ENCODE measurements around the gene SLC4A2.
A peak's percentile ranks its signal among the peaks of the same experiment; 100 is the strongest.

The SLC4A2 gene

GRCh38 chr7:151123822-151124464 lies 64.6 kb downstream of the SLC4A2 start:
- TF ChIP-seq EZH2phosphoT487 (IDR thresholded peaks at IDR 0.05; ENCODE audit: low read depth) = no peak
- TF ChIP-seq CTCF (IDR thresholded peaks at IDR 0.05; ENCODE audit: low read depth, low read length) = peak; percentile 98
- H3K9ac ChIP-seq (ENCODE audit: low read length) = no peak overlapping the region
- no peaks in the 10 kb centered on the region for H3K4me1 ChIP-seq (ENCODE audit: low read length)
- H3K27ac ChIP-seq (ENCODE audit: low read length) = no peak overlapping the region
- H3K27me3 ChIP-seq (ENCODE audit: low read depth, low read length) = no peaks in the 10 kb centered on the region
- no peak overlapping the region for H3K4me2 ChIP-seq (ENCODE audit: low read length)
- no peaks in the 10 kb centered on the region for H3K36me3 ChIP-seq (replicated peaks; ENCODE audit: low read depth, low read length)
- peaks cover 11% of the 10 kb centered on the region for H4K20me1 ChIP-seq (ENCODE audit: insufficient read depth, low read length)
- H3K79me2 ChIP-seq (ENCODE audit: low read length) = no peaks in the 10 kb centered on the region
- H3K4me3 ChIP-seq (ENCODE audit: low read length) = no peak overlapping the region
- H3K9me3 ChIP-seq (ENCODE audit: insufficient read depth, low read length) = no peaks in the 10 kb centered on the region
- H2AFZ ChIP-seq (ENCODE audit: low read depth, low read length) = no peak overlapping the region

- Histone ChIP-seq H2AFZ (ENCODE audit: low read depth, low read length) (no peak overlapping the region), H4K20me1 (ENCODE audit: insufficient read depth, low read length) (peaks cover 11% of the 10 kb centered on the region), H3K4me3 (ENCODE audit: low read length) (no peak overlapping the region), H3K27me3 (ENCODE audit: low read depth, low read length) (no peaks in the 10 kb centered on the region), H3K4me2 (ENCODE audit: low read length) (no peak overlapping the region), H3K9me3 (ENCODE audit: insufficient read depth, low read length) (no peaks in the 10 kb centered on the region), H3K9ac (ENCODE audit: low read length) (no peak overlapping the region), H3K27ac (ENCODE audit: low read length) (no peak overlapping the region), H3K36me3 (replicated peaks; ENCODE audit: low read depth, low read length) (no peaks in the 10 kb centered on the region), H3K79me2 (ENCODE audit: low read length) (no peaks in the 10 kb centered on the region), H3K4me1 (ENCODE audit: low read length) (no peaks in the 10 kb centered on the region)
- TF ChIP-seq CTCF (IDR thresholded peaks at IDR 0.05; ENCODE audit: low read depth, low read length) (no peak), EZH2phosphoT487 (IDR thresholded peaks at IDR 0.05; ENCODE audit: low read depth) (no peak)
Observed at GRCh38 chr7:151124481-151124880, 65.1 kb downstream of the SLC4A2 start.

GRCh38 chr7:151124899-151125399 lies 65.6 kb downstream of the SLC4A2 start:
- Histone ChIP-seq H3K9ac (ENCODE audit: low read length) (no peak overlapping the region), H3K9me3 (ENCODE audit: insufficient read depth, low read length) (no peaks in the 10 kb centered on the region), H3K36me3 (replicated peaks; ENCODE audit: low read depth, low read length) (no peaks in the 10 kb centered on the region), H3K27ac (ENCODE audit: low read length) (no peak overlapping the region), H3K79me2 (ENCODE audit: low read length) (no peaks in the 10 kb centered on the region), H3K4me1 (ENCODE audit: low read length) (no peaks in the 10 kb centered on the region), H3K4me2 (ENCODE audit: low read length) (no peak overlapping the region), H4K20me1 (ENCODE audit: insufficient read depth, low read length) (peaks cover 11% of the 10 kb centered on the region), H3K27me3 (ENCODE audit: low read depth, low read length) (no peaks in the 10 kb centered on the region), H2AFZ (ENCODE audit: low read depth, low read length) (no peak overlapping the region), H3K4me3 (ENCODE audit: low read length) (no peak overlapping the region)
- TF ChIP-seq CTCF (IDR thresholded peaks at IDR 0.05; ENCODE audit: low read depth, low read length) = no peak
- TF ChIP-seq EZH2phosphoT487 (IDR thresholded peaks at IDR 0.05; ENCODE audit: low read depth) = no peak

- Histone ChIP-seq H3K36me3 (replicated peaks; ENCODE audit: low read depth, low read length) (no peaks in the 10 kb centered on the region), H3K27ac (ENCODE audit: low read length) (no peak overlapping the region), H3K4me3 (ENCODE audit: low read length) (no peak overlapping the region), H3K4me2 (ENCODE audit: low read length) (no peak overlapping the region), H3K9ac (ENCODE audit: low read length) (no peak overlapping the region), H3K79me2 (ENCODE audit: low read length) (no peaks in the 10 kb centered on the region), H3K9me3 (ENCODE audit: insufficient read depth, low read length) (no peaks in the 10 kb centered on the region), H3K4me1 (ENCODE audit: low read length) (no peaks in the 10 kb centered on the region), H3K27me3 (ENCODE audit: low read depth, low read length) (no peaks in the 10 kb centered on the region), H2AFZ (ENCODE audit: low read depth, low read length) (no peak overlapping the region), H4K20me1 (ENCODE audit: insufficient read depth, low read length) (peaks cover 11% of the 10 kb centered on the region)
- no peak for TF ChIP-seq EZH2phosphoT487 (IDR thresholded peaks at IDR 0.05; ENCODE audit: low read depth)
- no peak for TF ChIP-seq CTCF (IDR thresholded peaks at IDR 0.05; ENCODE audit: low read depth, low read length)
Observed at GRCh38 chr7:151125470-151125845, 66.1 kb downstream of the SLC4A2 start.

All from OCI-LY3 (cell line).